Tibial nerve (tissue), 4 donors: ENCODE data around the gene AQP3.

Experiments
- EP300 ChIP-seq, 2 donors: sonication (generic); formaldehyde crosslinking; IDR thresholded peaks; one replicate each; pipeline ENCODE4 v1.6.1; 2017; ENCODE audit warnings: antibody characterized with exemption in 2 of 2, mild to moderate bottlenecking in 1 of 2
- POLR2A ChIP-seq, 2 donors: fragments of 450-650 bp; IDR thresholded peaks; one replicate each; pipeline ENCODE4 v1.6.1; 2017; ENCODE audit warnings: antibody characterized with exemption in 2 of 2, mild to moderate bottlenecking in 2 of 2, moderate library complexity in 2 of 2
- TF ChIP-seq, protein P1 (sequence below), 5 experiments: fragments of 200-600 bp in 3 of 5; fragments of 450-650 bp in 2 of 5; sonication (generic) in 3 of 5; IDR thresholded peaks; one replicate each; pipeline ENCODE4 v1.5.1; 2016 to 2019; ENCODE audit warnings: antibody characterized with exemption in 5 of 5, mild to moderate bottlenecking in 3 of 5, moderate library complexity in 2 of 5

DNA sequence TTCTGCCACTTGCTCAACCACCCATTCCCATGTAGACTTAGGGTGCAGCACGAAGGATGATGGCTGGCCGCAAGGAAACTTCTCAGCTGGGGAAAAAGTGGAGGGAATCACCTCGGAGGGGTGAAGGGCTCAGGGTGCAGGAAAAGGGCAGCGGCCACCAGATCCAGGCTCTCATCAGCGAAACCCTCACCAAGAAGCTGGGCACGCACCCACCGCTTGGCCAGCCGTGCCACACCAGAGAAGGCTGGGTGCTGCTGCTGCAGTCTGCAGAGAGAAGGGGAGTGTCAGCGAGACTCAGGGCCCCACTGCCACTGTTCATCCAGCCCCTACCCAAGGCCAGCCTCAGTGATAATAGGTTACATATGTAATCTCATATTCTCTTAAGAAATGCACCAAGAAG is 17.7 kb upstream of the AQP3 start:
- TF ChIP-seq POLR2A (IDR thresholded peaks at IDR 0.05) (no peak), EP300 (IDR thresholded peaks at IDR 0.05) (no peak)
- TF ChIP-seq, protein P1, sequence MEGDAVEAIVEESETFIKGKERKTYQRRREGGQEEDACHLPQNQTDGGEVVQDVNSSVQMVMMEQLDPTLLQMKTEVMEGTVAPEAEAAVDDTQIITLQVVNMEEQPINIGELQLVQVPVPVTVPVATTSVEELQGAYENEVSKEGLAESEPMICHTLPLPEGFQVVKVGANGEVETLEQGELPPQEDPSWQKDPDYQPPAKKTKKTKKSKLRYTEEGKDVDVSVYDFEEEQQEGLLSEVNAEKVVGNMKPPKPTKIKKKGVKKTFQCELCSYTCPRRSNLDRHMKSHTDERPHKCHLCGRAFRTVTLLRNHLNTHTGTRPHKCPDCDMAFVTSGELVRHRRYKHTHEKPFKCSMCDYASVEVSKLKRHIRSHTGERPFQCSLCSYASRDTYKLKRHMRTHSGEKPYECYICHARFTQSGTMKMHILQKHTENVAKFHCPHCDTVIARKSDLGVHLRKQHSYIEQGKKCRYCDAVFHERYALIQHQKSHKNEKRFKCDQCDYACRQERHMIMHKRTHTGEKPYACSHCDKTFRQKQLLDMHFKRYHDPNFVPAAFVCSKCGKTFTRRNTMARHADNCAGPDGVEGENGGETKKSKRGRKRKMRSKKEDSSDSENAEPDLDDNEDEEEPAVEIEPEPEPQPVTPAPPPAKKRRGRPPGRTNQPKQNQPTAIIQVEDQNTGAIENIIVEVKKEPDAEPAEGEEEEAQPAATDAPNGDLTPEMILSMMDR (IDR thresholded peaks at IDR 0.05) = no peak
